K562 treated with DMSO at 1 percent for 24 hours (cell line): Measurements from ENCODE around the gene OR7G3. TPM values are rescaled to one million over a fixed set of nuclear protein-coding genes. Genes with fewer than 3 reads are reported as not detected.

Experiments used
- total RNA-seq: library from RNA; unstranded; fragments of 300-600 nt; gene quantifications from 2 replicates; pipeline ENCODE4 v1.2.3, GENCODE V29; 2022; ENCODE audit warnings: low read depth; ENCODE audit not compliant: insufficient read depth

The OR7G3 gene
- total RNA-seq: not detected in 2 replicates

GRCh38 chr19:9126900-9127405 lies at the start of gene OR7G3:
Gene OR7G3, minus strand, starts transcription at chr19:9126950. Its CDS starts 0 bp downstream, at chr19:9126950.

GRCh38 chr19:9140159-9140874 lies 13.6 kb upstream of the OR7G3 start, which contains the start of gene ZNF317:
Gene ZNF317, plus strand, starts transcription at chr19:9140397. Its CDS starts 15,620 bp downstream, at chr19:9156017.

GRCh38 chr19:9115307-9115813 lies 11.4 kb downstream of the OR7G3 start, which contains the start of gene OR7G1:
Gene OR7G1, minus strand, starts transcription at chr19:9115763. Its CDS starts 0 bp downstream, at chr19:9115763.

GRCh38 chr19:9107375-9107774 lies 19.4 kb downstream of the OR7G3 start, which contains the start of gene OR7G2:
Gene OR7G2, minus strand, starts transcription at chr19:9107475. Its CDS starts 4,232 bp downstream, at chr19:9103243.

GRCh38 chr19:9086761-9087160 lies 40.0 kb downstream of the OR7G3 start, which contains the start of gene OR1M1:
Gene OR1M1, plus strand, starts transcription at chr19:9087061. Its CDS starts 6,184 bp downstream, at chr19:9093245.

Other genes starting within 250 kb of the OR7G3 start
- not detected in 2 replicates for gene MUC16, start 116.5 kb downstream of the OR7G3 start, total RNA-seq
- not detected in 2 replicates for gene OR1M1, start 39.9 kb downstream of the OR7G3 start, total RNA-seq
- gene OR7G2, start 19.5 kb downstream of the OR7G3 start, total RNA-seq: not detected in 2 replicates
- gene OR7G1, start 11.2 kb downstream of the OR7G3 start, total RNA-seq: not detected in 2 replicates
- 15.4 and 16.9 TPM in 2 replicates for gene ZNF317, start 13.4 kb upstream of the OR7G3 start, total RNA-seq
- gene OR7D2, start 52.0 kb upstream of the OR7G3 start, total RNA-seq: 0.38 and 0.75 TPM in 2 replicates
- not detected in 2 replicates for gene OR7D4, start 92.6 kb upstream of the OR7G3 start, total RNA-seq
- gene OR7E24, start 124.0 kb upstream of the OR7G3 start, total RNA-seq: not detected in 2 replicates
- 2.9 and 5.7 TPM in 2 replicates for gene ZNF699, start 182.9 kb upstream of the OR7G3 start, total RNA-seq
- 5.7 and 8.4 TPM in 2 replicates for gene ZNF559, start 197.2 kb upstream of the OR7G3 start, total RNA-seq
- gene ZNF177, start 236.1 kb upstream of the OR7G3 start, total RNA-seq: 2.2 and 7.2 TPM in 2 replicates